Upper lobe of right lung (tissue), 1 donor: Measurements from ENCODE around the gene TTC39C. TPM values are rescaled to one million over a fixed set of nuclear protein-coding genes. Genes with fewer than 3 reads are reported as not detected.

Experiments used
- ATAC-seq: fragments of 200-7000 bp; cut with Tn5 transposase; one replicate; pipeline ENCODE4 v1.9.1; 2020; ENCODE audit warnings: mild to moderate bottlenecking, moderate library complexity
- DNase-seq: peaks from one replicate; pipeline ENCODE4 v3.0.0-alpha.2; 2020
- H3K27ac ChIP-seq: fragments of 200-600 bp; one replicate; pipeline ENCODE4 v1.8.0; 2022
- H3K27me3 ChIP-seq: fragments of 200-600 bp; one replicate; pipeline ENCODE4 v1.8.0; 2022; ENCODE audit warnings: mild to moderate bottlenecking
- H3K36me3 ChIP-seq: fragments of 200-600 bp; one replicate; pipeline ENCODE4 v1.8.0; 2022
- H3K4me1 ChIP-seq: fragments of 200-600 bp; one replicate; pipeline ENCODE4 v1.8.0; 2022
- H3K4me3 ChIP-seq: fragments of 200-600 bp; one replicate; pipeline ENCODE4 v1.8.0; 2022; ENCODE audit warnings: mild to moderate bottlenecking
- H3K9me3 ChIP-seq: fragments of 200-600 bp; one replicate; pipeline ENCODE4 v1.8.0; 2022
- CTCF ChIP-seq: fragments of 200-600 bp; IDR thresholded peaks from one replicate; pipeline ENCODE4 v1.8.0; 2022; ENCODE audit warnings: antibody characterized with exemption
- intact Hi-C: fragments of 100-400 bp; cut with DNase I; formaldehyde crosslinking; loops from one replicate; pipeline ENCODE4 v1.11.0; 2022
- total RNA-seq: library from RNA; stranded (reverse); fragmentation: NEBNext Ultra II Directional; extraction: Animal tissue kit (Norgen Biotek cat#: 25700); gene quantifications from one replicate; pipeline ENCODE4 v1.2.1, GENCODE V29; 2021
- donor health status: DM: no; HTN: yes; CAD: no; lungs with severe emphysema.

Gene TTC39C
- total RNA-seq, 1 donor from 2014 or later = 14.8 TPM

DNA sequence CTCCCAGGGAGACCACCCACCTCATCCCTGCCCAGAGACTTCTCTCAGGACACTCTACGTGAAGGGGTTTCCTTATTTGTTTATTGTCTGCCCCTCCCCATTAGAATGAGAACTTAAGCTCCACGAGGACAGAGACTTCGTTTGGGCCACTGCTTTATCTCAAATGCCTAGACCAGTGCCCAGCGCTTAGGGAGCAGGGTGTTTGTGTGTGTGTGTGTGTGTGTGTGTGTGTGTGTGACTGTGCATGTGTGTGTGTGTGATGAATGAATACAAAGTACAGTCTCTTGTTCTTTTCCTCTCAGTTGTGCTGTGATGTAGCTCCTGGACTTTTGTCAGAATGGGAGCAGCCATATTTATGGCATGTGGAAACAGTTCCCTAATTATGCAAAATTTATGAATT lies 89.9 kb downstream of the TTC39C start:
- H3K27me3 ChIP-seq = no peaks in the 10 kb centered on the region
- H3K4me1 ChIP-seq = no peaks in the 10 kb centered on the region
- ATAC-seq (no peak), DNase-seq (no peak)
- no peak overlapping the region for H3K4me3 ChIP-seq
- TF ChIP-seq CTCF = no peak
- peaks cover 3% of the 10 kb centered on the region for H3K36me3 ChIP-seq
- intact Hi-C loops = no loop called here
- H3K27ac ChIP-seq = no peak overlapping the region
- H3K9me3 ChIP-seq = no peaks in the 10 kb centered on the region

DNA sequence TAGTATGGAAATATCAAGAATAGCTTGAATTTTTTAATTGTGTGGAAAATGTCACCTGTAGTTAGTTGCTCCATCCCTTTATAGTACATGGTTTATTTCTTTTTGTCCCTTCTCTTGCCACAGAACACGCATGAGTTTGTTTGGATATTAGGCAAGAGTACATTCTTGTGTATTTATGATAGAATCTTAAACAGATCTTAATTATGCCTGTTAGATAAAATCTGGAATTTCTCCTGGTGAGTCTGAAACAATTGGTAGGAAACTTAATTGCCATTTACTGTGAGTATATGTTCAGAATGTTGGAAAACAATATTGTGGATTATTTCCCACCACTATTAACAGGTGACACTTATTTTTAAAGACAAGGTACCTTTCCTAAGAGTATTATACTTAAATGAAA lies 94.1 kb downstream of the TTC39C start:
- intact Hi-C loops = no loop called here
- Histone ChIP-seq H3K4me3 (no peak overlapping the region), H3K27ac (no peak overlapping the region), H3K9me3 (no peaks in the 10 kb centered on the region), H3K27me3 (no peaks in the 10 kb centered on the region), H3K36me3 (no peaks in the 10 kb centered on the region), H3K4me1 (no peaks in the 10 kb centered on the region)
- ATAC-seq = no peak
- no peak for DNase-seq
- no peak for TF ChIP-seq CTCF

DNA sequence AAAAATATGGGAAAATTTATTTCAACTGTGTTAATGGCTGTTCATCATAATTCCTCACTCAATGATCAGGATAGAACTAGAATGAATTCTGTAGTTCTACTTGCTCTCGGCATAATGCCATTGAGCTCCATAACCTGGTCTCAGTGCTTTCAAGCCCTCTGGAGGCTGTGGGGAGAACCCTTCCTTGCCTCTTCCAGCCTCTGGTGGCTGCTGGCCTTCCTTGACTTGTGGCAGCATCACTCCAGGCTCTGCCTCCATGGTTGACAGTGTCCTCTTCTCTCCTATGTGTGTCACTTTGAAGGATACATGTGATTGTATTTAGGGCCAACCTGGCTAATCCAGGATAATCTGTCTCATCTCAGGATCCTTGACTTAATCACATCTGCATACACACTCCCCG lies 97.4 kb downstream of the TTC39C start:
- no peak for ATAC-seq
- H3K36me3 ChIP-seq = no peaks in the 10 kb centered on the region
- intact Hi-C loops = no loop called here
- no peak for DNase-seq
- H3K27me3 ChIP-seq = no peaks in the 10 kb centered on the region
- no peaks in the 10 kb centered on the region for H3K9me3 ChIP-seq
- no peak overlapping the region for H3K27ac ChIP-seq
- TF ChIP-seq CTCF = no peak
- no peak overlapping the region for H3K4me3 ChIP-seq
- no peaks in the 10 kb centered on the region for H3K4me1 ChIP-seq

- Histone ChIP-seq H3K27ac (no peak overlapping the region), H3K36me3 (no peaks in the 10 kb centered on the region), H3K9me3 (no peaks in the 10 kb centered on the region), H3K4me1 (no peaks in the 10 kb centered on the region), H3K27me3 (no peaks in the 10 kb centered on the region), H3K4me3 (no peak overlapping the region)
- ATAC-seq (no peak), DNase-seq (no peak)
- TF ChIP-seq CTCF = no peak
- intact Hi-C loops = no loop called here
Measured at GRCh38 chr18:24112464-24112863, 97.9 kb downstream of the TTC39C start.

DNA sequence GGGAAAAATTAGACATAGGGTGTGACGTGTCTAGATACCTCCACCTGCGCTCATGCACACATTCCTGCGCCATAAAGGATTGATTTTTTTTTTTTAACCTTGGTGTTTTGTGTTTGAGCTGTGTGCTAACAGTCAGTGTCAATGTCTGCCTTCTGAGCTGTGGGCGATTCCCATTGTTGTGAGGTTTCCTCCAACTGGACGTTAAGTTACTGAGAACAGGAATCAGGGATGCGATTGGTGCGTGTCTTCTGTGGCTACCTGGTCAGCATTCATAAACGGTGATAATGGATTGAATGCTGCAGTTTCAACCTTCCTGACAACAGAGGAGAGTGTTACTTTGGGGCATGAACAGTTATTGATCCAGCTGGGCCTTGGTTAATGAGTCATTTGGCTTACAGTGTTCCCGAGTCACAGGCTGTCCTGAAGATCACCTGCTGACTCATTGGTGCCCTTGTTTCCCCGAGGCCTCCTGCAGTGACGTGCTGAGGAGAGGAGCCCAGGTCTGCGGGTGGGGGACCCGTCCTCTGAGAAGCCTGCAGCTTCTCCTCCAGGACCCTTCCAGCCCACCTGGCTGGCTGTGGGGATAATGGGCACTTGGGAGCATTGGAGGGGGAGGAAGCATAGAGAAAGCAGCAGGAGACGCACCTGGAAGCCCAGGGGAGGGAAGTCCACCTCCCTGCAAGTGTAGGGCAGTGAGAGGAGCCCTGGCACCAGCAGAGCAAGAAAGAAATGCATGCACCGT lies 98.5 kb downstream of the TTC39C start:
- no peak for TF ChIP-seq CTCF
- DNase-seq (no peak), ATAC-seq (no peak)
- Histone ChIP-seq H3K4me3 (no peak overlapping the region), H3K27ac (no peak overlapping the region), H3K27me3 (no peaks in the 10 kb centered on the region), H3K4me1 (no peaks in the 10 kb centered on the region), H3K36me3 (no peaks in the 10 kb centered on the region), H3K9me3 (no peaks in the 10 kb centered on the region)
- intact Hi-C loops = no loop called here
